Measurements from ENCODE around the gene KIF26B. TPM values are rescaled to one million over a fixed set of nuclear protein-coding genes. Genes with fewer than 3 reads are reported as not detected.

Gene KIF26B
- total and polyA plus RNA-seq, 7 donors, result 0.01 to 0.32 (median 0.06) TPM

GRCh38 chr1:245148069-245148468, 6.7 kb upstream of the KIF26B start:
- DNase-seq, result no peak
- Histone ChIP-seq H3K9me3 (no peaks in the 10 kb centered on the region), H3K4me1 (no peaks in the 10 kb centered on the region), H3K27me3 (ENCODE audit: insufficient read depth in 3 of 3, low read length in 2 of 3) (peaks cover 0 to 48% (median 6%) of the 10 kb centered on the region in 3 donors), H3K36me3 (ENCODE audit: insufficient read depth in 1 of 2, low read depth in 1 of 2) (no peaks in the 10 kb centered on the region), H3K4me3 (no peak overlapping the region), H3K27ac (no peak overlapping the region)
- no peak for ATAC-seq
- intact Hi-C loops (cut with DNase I), result no loop called here
- WGBS, 3 donors, result 69 to 78% (median 75%) methylated on average over 3 of the region's 3 CpGs
- no peak for TF ChIP-seq CTCF (IDR thresholded peaks at IDR 0.05)

GRCh38 chr1:245148861-245149260, 5.9 kb upstream of the KIF26B start:
- DNase-seq (no peak), ATAC-seq (no peak)
- intact Hi-C loops (cut with DNase I), result no loop called here
- peaks cover 5% of the 10 kb centered on the region for H3K4me1 ChIP-seq
- H3K36me3 ChIP-seq (ENCODE audit: insufficient read depth in 1 of 2, low read depth in 1 of 2), result no peaks in the 10 kb centered on the region
- H3K27me3 ChIP-seq (ENCODE audit: insufficient read depth in 3 of 3, low read length in 2 of 3), result peaks cover 0 to 56% (median 8%) of the 10 kb centered on the region in 3 donors
- no peak for TF ChIP-seq CTCF (IDR thresholded peaks at IDR 0.05)
- no peaks in the 10 kb centered on the region for H3K9me3 ChIP-seq
- H3K4me3 ChIP-seq, result no peak overlapping the region
- no peak overlapping the region for H3K27ac ChIP-seq
- WGBS, 3 donors, result 75 to 87% (median 78%) methylated on average over 9 of the region's 9 CpGs

GRCh38 chr1:245153081-245153551, 1.7 kb upstream of the KIF26B start:
- DNase-seq (peak; percentile 30 to 66), ATAC-seq (peak in 1 of 4 donors; percentile 66)
- peak overlapping the region; percentile 64 for H3K4me3 ChIP-seq
- peak; percentile 71 for TF ChIP-seq CTCF (IDR thresholded peaks at IDR 0.05)
- intact Hi-C loops (cut with DNase I), result loop anchor here (1.0 to 10.0 kb wide), 6 partner anchors 228 to 1339 kb away; no protein-coding TSS in a partner anchor
- no peaks in the 10 kb centered on the region for H3K9me3 ChIP-seq
- H3K27ac ChIP-seq, result no peak overlapping the region
- 1% methylated on average over 29 of the region's 29 CpGs for WGBS, 3 donors
- H3K27me3 ChIP-seq (ENCODE audit: insufficient read depth in 3 of 3, low read length in 2 of 3), result peaks cover 0 to 79% (median 24%) of the 10 kb centered on the region in 3 donors
- peaks cover 29% of the 10 kb centered on the region for H3K4me1 ChIP-seq
- H3K36me3 ChIP-seq (ENCODE audit: insufficient read depth in 1 of 2, low read depth in 1 of 2), result no peaks in the 10 kb centered on the region

GRCh38 chr1:245153552-245154428, 995 bp upstream of the KIF26B start:
- DNase-seq, result peak in 1 of 2 donors; percentile 59
- peaks cover 0 to 83% (median 22%) of the 10 kb centered on the region in 3 donors for H3K27me3 ChIP-seq (ENCODE audit: insufficient read depth in 3 of 3, low read length in 2 of 3)
- H3K36me3 ChIP-seq (ENCODE audit: insufficient read depth in 1 of 2, low read depth in 1 of 2), result no peaks in the 10 kb centered on the region
- no peak overlapping the region for H3K27ac ChIP-seq
- 0 to 1% (median 1%) methylated on average over 52 to 76 of the region's 76 CpGs for WGBS, 3 donors
- H3K9me3 ChIP-seq, result no peaks in the 10 kb centered on the region
- peak in 3 of 4 donors; percentile 37 to 63 (median 44) for ATAC-seq
- intact Hi-C loops (cut with DNase I), result loop anchor here (1.0 to 10.0 kb wide), 6 partner anchors 227 to 1339 kb away; no protein-coding TSS in a partner anchor
- H3K4me1 ChIP-seq, result peaks cover 29% of the 10 kb centered on the region
- H3K4me3 ChIP-seq, result peak overlapping the region; percentile 64
- no peak for TF ChIP-seq CTCF (IDR thresholded peaks at IDR 0.05)
